HG03432 (cell line): ENCODE results near the gene CACNG5.

Source experiments
- ATAC-seq: cut with Tn5 transposase; IDR thresholded peaks from one replicate; pipeline ENCODE4 v1.9.1; 2021; ENCODE audit warnings: mild to moderate bottlenecking, moderate library complexity; ENCODE audit not compliant: unreplicated experiment

The CACNG5 gene

GRCh38 chr17:66834919-66835454 is at the start of gene CACNG5:
Gene CACNG5, plus strand, starts transcription at chr17:66835117. Its CDS starts 42,216 bp downstream, at chr17:66877333.
- ATAC-seq, result no peak

- no peak for ATAC-seq
Measured at GRCh38 chr17:66786107-66786506, 48.8 kb upstream of the CACNG5 start.

- no peak for ATAC-seq
Measured at GRCh38 chr17:66787914-66788313, 47.0 kb upstream of the CACNG5 start.

- no peak for ATAC-seq
Measured at GRCh38 chr17:66789093-66789492, 45.8 kb upstream of the CACNG5 start.

GRCh38 chr17:66789961-66790437 is 44.9 kb upstream of the CACNG5 start:
- ATAC-seq, result no peak

GRCh38 chr17:66790501-66791061 is 44.3 kb upstream of the CACNG5 start:
- ATAC-seq, result no peak

GRCh38 chr17:66791347-66791746 is 43.6 kb upstream of the CACNG5 start:
- no peak for ATAC-seq

GRCh38 chr17:66793814-66794213 is 41.1 kb upstream of the CACNG5 start:
- no peak for ATAC-seq

- ATAC-seq, result no peak
Measured at GRCh38 chr17:66795486-66795885, 39.4 kb upstream of the CACNG5 start.

GRCh38 chr17:66799849-66800537 is 34.9 kb upstream of the CACNG5 start:
- ATAC-seq, result no peak

GRCh38 chr17:66803474-66803951 is 31.4 kb upstream of the CACNG5 start:
- ATAC-seq, result no peak

GRCh38 chr17:66805567-66805966 is 29.4 kb upstream of the CACNG5 start:
- no peak for ATAC-seq

- ATAC-seq, result no peak
Measured at GRCh38 chr17:66807182-66807581, 27.7 kb upstream of the CACNG5 start.

- no peak for ATAC-seq
Measured at GRCh38 chr17:66809408-66809807, 25.5 kb upstream of the CACNG5 start.

- no peak for ATAC-seq
Measured at GRCh38 chr17:66810951-66811682, 23.8 kb upstream of the CACNG5 start.

GRCh38 chr17:66811683-66812054 is 23.2 kb upstream of the CACNG5 start:
- ATAC-seq, result no peak

- ATAC-seq, result no peak
Measured at GRCh38 chr17:66812571-66812970, 22.3 kb upstream of the CACNG5 start.

GRCh38 chr17:66813296-66813695 is 21.6 kb upstream of the CACNG5 start:
- no peak for ATAC-seq

GRCh38 chr17:66814026-66814425 is 20.9 kb upstream of the CACNG5 start:
- no peak for ATAC-seq

- ATAC-seq, result no peak
Measured at GRCh38 chr17:66814570-66814969, 20.3 kb upstream of the CACNG5 start.

GRCh38 chr17:66817750-66818149 is 17.2 kb upstream of the CACNG5 start:
- no peak for ATAC-seq

- ATAC-seq, result no peak
Measured at GRCh38 chr17:66819466-66819865, 15.5 kb upstream of the CACNG5 start.
